Liver (tissue), 9 donors: ENCODE results near the gene IKBKG. TPM values are rescaled to one million over a fixed set of nuclear protein-coding genes. Genes with fewer than 3 reads are reported as not detected.

Experiments
- DNase-seq: peaks from one replicate; pipeline ENCODE4 v3.0.0-alpha.2; 2017; ENCODE audit warnings: low spot score
- H3K27ac ChIP-seq, 2 donors: one replicate each; pipeline ENCODE4 v1.7.0; 2013; ENCODE audit warnings: inconsistent platforms in 2 of 2, low read length in 2 of 2, control low read depth in 1 of 2, low read depth in 1 of 2, mild to moderate bottlenecking in 1 of 2
- H3K27me3 ChIP-seq, 4 donors: one replicate each; pipeline versions ENCODE4 v1.6.1 to v1.7.0; 2013; ENCODE audit warnings: low read length in 3 of 4, inconsistent platforms in 1 of 4, mild to moderate bottlenecking in 1 of 4, moderate library complexity in 1 of 4; ENCODE audit not compliant: control insufficient read depth in 4 of 4, insufficient read depth in 4 of 4
- H3K36me3 ChIP-seq, 4 donors: one replicate each; pipeline versions ENCODE4 v1.6.1 to v1.7.0; 2013; ENCODE audit warnings: low read length in 3 of 4, mild to moderate bottlenecking in 3 of 4, low read depth in 1 of 4, moderate library complexity in 1 of 4; ENCODE audit not compliant: control insufficient read depth in 4 of 4, insufficient read depth in 3 of 4
- H3K4me1 ChIP-seq, 4 donors: one replicate each; pipeline versions ENCODE4 v1.6.1 to v1.7.0; 2013; ENCODE audit warnings: low read length in 3 of 4, mild to moderate bottlenecking in 3 of 4, moderate library complexity in 1 of 4; ENCODE audit not compliant: control insufficient read depth in 4 of 4, insufficient read depth in 4 of 4
- H3K4me3 ChIP-seq, 3 donors: one replicate each; pipeline versions ENCODE4 v1.6.1 to v1.7.0; 2013; ENCODE audit warnings: low read length in 3 of 3, control low read depth in 1 of 3, low read depth in 1 of 3, mild to moderate bottlenecking in 1 of 3
- H3K9ac ChIP-seq, 2 donors: one replicate each; pipeline ENCODE4 v1.7.0; 2013; ENCODE audit warnings: low read length in 2 of 2, mild to moderate bottlenecking in 2 of 2, moderate library complexity in 2 of 2, control low read depth in 1 of 2, low read depth in 1 of 2
- H3K9me3 ChIP-seq, 4 donors: one replicate each; pipeline versions ENCODE4 v1.6.1 to v1.7.0; 2013; ENCODE audit warnings: low read length in 3 of 4; ENCODE audit not compliant: control insufficient read depth in 4 of 4
- ATF3 ChIP-seq: IDR thresholded peaks from 2 replicates; pipeline ENCODE4 v1.6.1; 2016; ENCODE audit warnings: antibody characterized with exemption
- CTCF ChIP-seq: fragments of 150-350 bp; IDR thresholded peaks from 2 replicates; pipeline ENCODE4 v1.5.1; 2017; ENCODE audit warnings: improper control_type of control experiment, low read depth, low read length; ENCODE audit not compliant: missing input control
- EGR1 ChIP-seq, 2 donors: IDR thresholded peaks; 2 replicates each; pipeline ENCODE4 v1.6.1; 2016 to 2018; ENCODE audit warnings: antibody characterized with exemption in 2 of 2, low read depth in 2 of 2
- FOXA1 ChIP-seq: IDR thresholded peaks from 2 replicates; pipeline ENCODE4 v1.6.1; 2016; ENCODE audit warnings: antibody characterized with exemption
- FOXA2 ChIP-seq: IDR thresholded peaks from 2 replicates; pipeline ENCODE4 v1.6.1; 2016; ENCODE audit warnings: antibody characterized with exemption
- GABPA ChIP-seq, 2 donors: IDR thresholded peaks in 1 of 2; conservative IDR thresholded peaks in 1 of 2; 2 replicates each; pipeline ENCODE4 v1.6.1; 2016; ENCODE audit warnings: antibody characterized with exemption in 2 of 2, mild to moderate bottlenecking in 1 of 2, moderate library complexity in 1 of 2
- HNF4A ChIP-seq, 2 donors: conservative IDR thresholded peaks; 2 replicates each; pipeline ENCODE4 v1.6.1; 2016; ENCODE audit warnings: antibody characterized with exemption in 2 of 2, mild to moderate bottlenecking in 2 of 2
- HNF4G ChIP-seq: IDR thresholded peaks from 2 replicates; pipeline ENCODE4 v1.6.1; 2016; ENCODE audit warnings: antibody characterized with exemption
- JUND ChIP-seq, 2 donors: IDR thresholded peaks; 2 replicates each; pipeline ENCODE4 v1.6.1; 2016; ENCODE audit warnings: antibody characterized with exemption in 2 of 2
- MAX ChIP-seq: IDR thresholded peaks from 2 replicates; pipeline ENCODE4 v1.6.1; 2016; ENCODE audit warnings: antibody characterized with exemption
- NR2F2 ChIP-seq: IDR thresholded peaks from 2 replicates; pipeline ENCODE4 v1.6.1; 2016; ENCODE audit warnings: antibody characterized with exemption
- RAD21 ChIP-seq, 2 donors: IDR thresholded peaks; 2 replicates each; pipeline ENCODE4 v1.6.1; 2016; ENCODE audit warnings: antibody characterized with exemption in 2 of 2, mild to moderate bottlenecking in 2 of 2
- RXRA ChIP-seq, 2 donors: IDR thresholded peaks; 2 replicates each; pipeline ENCODE4 v1.6.1; 2017 to 2018; ENCODE audit warnings: antibody characterized with exemption in 2 of 2, mild to moderate bottlenecking in 1 of 2
- TAF1 ChIP-seq: conservative IDR thresholded peaks from 2 replicates; pipeline ENCODE4 v1.6.1; 2016; ENCODE audit warnings: antibody characterized with exemption, mild to moderate bottlenecking
- YY1 ChIP-seq: IDR thresholded peaks from 2 replicates; pipeline ENCODE4 v1.6.1; 2016; ENCODE audit warnings: antibody characterized with exemption, mild to moderate bottlenecking
- ZBTB33 ChIP-seq: IDR thresholded peaks from 2 replicates; pipeline ENCODE4 v1.6.1; 2016; ENCODE audit warnings: antibody characterized with exemption
- whole genome bisulfite sequencing: extraction: QIAGEN DNeasy Blood & Tissue Kit; methylation state at CpG from one replicate; pipeline ENCODE4 v1.1.7; 2013; 5-methylcytosine and 5-hydroxymethylcytosine counted together
- polyA plus RNA-seq, 2 donors: library from polyadenylated mRNA; stranded (reverse) in 1 of 2; unstranded in 1 of 2; fragments of 200-250 nt in 1 of 2; fragments of >200 nt in 1 of 2; fragmentation: Nextera tagmentation in 1 of 2; extraction: Ambion mirVana in 1 of 2; gene quantifications; one replicate each; pipeline versions ENCODE4 v1.2.1 to v1.2.3, GENCODE V29; 2013 to 2015
- total RNA-seq, 2 donors: library from RNA; depleted of rRNA; stranded (reverse); fragments of >200 nt; gene quantifications; one replicate each; pipeline ENCODE4 v1.2.3, GENCODE V29; 2014
- donor health status: healthy.
- donor health status: healthy.
- donor health status: healthy.
- donor health status: healthy.
- donor health status: healthy.

The IKBKG gene
- total and polyA plus RNA-seq, 4 donors, result 17.1 to 74.1 (median 36.0) TPM

GRCh38 chrX:154600759-154601374 is 53.4 kb downstream of the IKBKG start:
- peaks cover 0 to 1% (median 0%) of the 10 kb centered on the region in 4 donors for H3K4me1 ChIP-seq
- WGBS, result 91% methylated on average over 15 of the region's 15 CpGs
- no peak overlapping the region for H3K4me3 ChIP-seq
- no peak for DNase-seq
- no peaks in the 10 kb centered on the region for H3K27me3 ChIP-seq
- H3K36me3 ChIP-seq, result no peaks in the 10 kb centered on the region
- H3K27ac ChIP-seq, result no peak overlapping the region
- TF ChIP-seq ZBTB33, result no peak
- TF ChIP-seq MAX, result no peak
- TF ChIP-seq GABPA (IDR thresholded peaks at IDR 0.05 in 1 of 2, conservative IDR thresholded peaks at IDR 0.05 in 1 of 2), result no peak
- TF ChIP-seq FOXA1, result no peak
- TF ChIP-seq FOXA2, result no peak
- no peak for TF ChIP-seq CTCF
- TF ChIP-seq NR2F2, result no peak
- no peak for TF ChIP-seq HNF4G
- TF ChIP-seq HNF4A (conservative IDR thresholded peaks at IDR 0.05), result no peak
- TF ChIP-seq JUND (IDR thresholded peaks at IDR 0.05), result no peak
- no peak for TF ChIP-seq RXRA (IDR thresholded peaks at IDR 0.05)
- TF ChIP-seq RAD21 (IDR thresholded peaks at IDR 0.05), result no peak
- TF ChIP-seq TAF1, result no peak
- no peaks in the 10 kb centered on the region for H3K9me3 ChIP-seq
- no peak overlapping the region for H3K9ac ChIP-seq

GRCh38 chrX:154602226-154602625 is 54.8 kb downstream of the IKBKG start:
- Histone ChIP-seq H3K4me3 (no peak overlapping the region), H3K27me3 (no peaks in the 10 kb centered on the region), H3K27ac (no peak overlapping the region), H3K4me1 (peaks cover 1 to 10% (median 5%) of the 10 kb centered on the region in 4 donors), H3K9ac (no peak overlapping the region), H3K9me3 (no peaks in the 10 kb centered on the region), H3K36me3 (no peaks in the 10 kb centered on the region)
- TF ChIP-seq HNF4G (no peak), ZBTB33 (no peak), EGR1 (IDR thresholded peaks at IDR 0.05; ENCODE audit: low read depth in 2 of 2) (no peak), CTCF (no peak), JUND (IDR thresholded peaks at IDR 0.05) (no peak), NR2F2 (no peak), ATF3 (no peak), HNF4A (conservative IDR thresholded peaks at IDR 0.05) (no peak), YY1 (no peak), GABPA (IDR thresholded peaks at IDR 0.05 in 1 of 2, conservative IDR thresholded peaks at IDR 0.05 in 1 of 2) (no peak), FOXA2 (no peak), TAF1 (no peak), RXRA (IDR thresholded peaks at IDR 0.05) (no peak)
- DNase-seq, result no peak
- WGBS, result 79% methylated on average over 13 of the region's 13 CpGs
